HG03103 (cell line): Measurements from ENCODE around the gene ACTR10.
"Not testable (repeated sequence)": the region's sequence is repeated elsewhere in the genome, so short reads cannot be mapped to it uniquely, and the experiment has no call there.

Source experiments
- ATAC-seq: cut with Tn5 transposase; IDR thresholded peaks from one replicate; pipeline ENCODE4 v1.9.1; 2021; ENCODE audit warnings: low read depth; ENCODE audit not compliant: unreplicated experiment

ACTR10 gene

GRCh38 chr14:58215191-58215914, 15.4 kb downstream of the ACTR10 start:
- ATAC-seq = no peak

GRCh38 chr14:58216544-58216943, 16.6 kb downstream of the ACTR10 start:
- no peak for ATAC-seq

- ATAC-seq = no peak
Measured at GRCh38 chr14:58227096-58227819, 27.3 kb downstream of the ACTR10 start.

- no peak for ATAC-seq
Measured at GRCh38 chr14:58238252-58239243, 38.6 kb downstream of the ACTR10 start.

- ATAC-seq = no peak
Measured at GRCh38 chr14:58239244-58240195, 39.6 kb downstream of the ACTR10 start.

GRCh38 chr14:58243790-58244555, 44.0 kb downstream of the ACTR10 start:
- ATAC-seq = peak; percentile 33

GRCh38 chr14:58244556-58245387, 44.8 kb downstream of the ACTR10 start, which contains the start of gene PSMA3:
Gene PSMA3, plus strand, starts transcription at chr14:58244843. Its CDS starts 78 bp downstream, at chr14:58244921.
- ATAC-seq = peak; percentile 82

GRCh38 chr14:58245562-58245961, 45.6 kb downstream of the ACTR10 start:
- no peak for ATAC-seq

- ATAC-seq = no peak
Measured at GRCh38 chr14:58249611-58250010, 49.7 kb downstream of the ACTR10 start.

- ATAC-seq = no peak
Measured at GRCh38 chr14:58258156-58258555, 58.2 kb downstream of the ACTR10 start.

- ATAC-seq = not testable (repeated sequence)
Measured at GRCh38 chr14:58262005-58262404, 62.1 kb downstream of the ACTR10 start.

- no peak for ATAC-seq
Measured at GRCh38 chr14:58265401-58265800, 65.5 kb downstream of the ACTR10 start.

GRCh38 chr14:58270628-58271027, 70.7 kb downstream of the ACTR10 start:
- ATAC-seq = no peak

- ATAC-seq = no peak
Measured at GRCh38 chr14:58272588-58273372, 72.8 kb downstream of the ACTR10 start.

GRCh38 chr14:58274881-58275280, 74.9 kb downstream of the ACTR10 start:
- no peak for ATAC-seq

GRCh38 chr14:58275527-58276190, 75.7 kb downstream of the ACTR10 start:
- ATAC-seq = no peak

GRCh38 chr14:58276208-58276607, 76.3 kb downstream of the ACTR10 start:
- ATAC-seq = no peak
